ENCODE measurements around the gene UBR1.

DNA sequence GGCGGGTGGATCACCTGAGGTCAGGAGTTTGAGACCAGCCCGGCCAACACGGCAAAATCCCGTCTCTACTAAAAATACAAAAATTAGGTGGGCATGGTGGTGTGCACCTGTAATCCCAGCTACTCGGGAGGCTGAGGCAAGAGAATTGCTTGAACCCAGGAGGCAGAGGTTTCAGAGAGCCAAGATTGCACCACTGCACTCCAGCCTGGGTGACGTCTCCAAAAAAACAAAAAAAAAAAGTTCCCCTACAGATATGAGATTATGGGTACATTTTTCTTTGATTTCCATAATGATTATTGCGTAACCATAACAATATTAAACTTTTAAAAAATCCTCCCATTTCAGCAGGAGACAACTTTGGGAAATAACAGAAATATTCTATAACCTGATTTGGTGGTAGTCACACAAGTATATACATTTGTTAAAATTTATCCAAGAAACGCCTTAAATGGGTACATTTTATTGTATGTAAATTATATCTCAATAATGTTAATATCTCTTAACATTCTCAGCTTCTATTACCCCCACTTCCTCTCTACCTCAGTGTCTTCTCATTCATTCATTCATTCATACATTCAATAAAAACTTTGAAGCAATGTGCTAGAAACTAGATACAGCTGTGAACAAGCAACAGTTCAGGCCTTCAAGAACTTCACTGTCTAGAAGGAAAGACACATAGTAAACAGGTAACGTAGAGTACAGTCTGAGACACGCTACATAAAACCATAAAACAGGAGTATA lies 6.6 kb downstream of the UBR1 start:
- TF ChIP-seq POLR2A (IDR thresholded peaks at IDR 0.05) (no peak), POLR2AphosphoS5 (IDR thresholded peaks at IDR 0.05) (no peak)
- TF ChIP-seq, protein P1, sequence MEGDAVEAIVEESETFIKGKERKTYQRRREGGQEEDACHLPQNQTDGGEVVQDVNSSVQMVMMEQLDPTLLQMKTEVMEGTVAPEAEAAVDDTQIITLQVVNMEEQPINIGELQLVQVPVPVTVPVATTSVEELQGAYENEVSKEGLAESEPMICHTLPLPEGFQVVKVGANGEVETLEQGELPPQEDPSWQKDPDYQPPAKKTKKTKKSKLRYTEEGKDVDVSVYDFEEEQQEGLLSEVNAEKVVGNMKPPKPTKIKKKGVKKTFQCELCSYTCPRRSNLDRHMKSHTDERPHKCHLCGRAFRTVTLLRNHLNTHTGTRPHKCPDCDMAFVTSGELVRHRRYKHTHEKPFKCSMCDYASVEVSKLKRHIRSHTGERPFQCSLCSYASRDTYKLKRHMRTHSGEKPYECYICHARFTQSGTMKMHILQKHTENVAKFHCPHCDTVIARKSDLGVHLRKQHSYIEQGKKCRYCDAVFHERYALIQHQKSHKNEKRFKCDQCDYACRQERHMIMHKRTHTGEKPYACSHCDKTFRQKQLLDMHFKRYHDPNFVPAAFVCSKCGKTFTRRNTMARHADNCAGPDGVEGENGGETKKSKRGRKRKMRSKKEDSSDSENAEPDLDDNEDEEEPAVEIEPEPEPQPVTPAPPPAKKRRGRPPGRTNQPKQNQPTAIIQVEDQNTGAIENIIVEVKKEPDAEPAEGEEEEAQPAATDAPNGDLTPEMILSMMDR (IDR thresholded peaks at IDR 0.05) = no peak
